Colon (tissue), 2 donors: Measurements from ENCODE around the gene PTPRM.
"Not testable (repeated sequence)": the region's sequence is repeated elsewhere in the genome, so short reads cannot be mapped to it uniquely, and the experiment has no call there.

Source experiments
- FAIRE-seq: peaks from 2 replicates; lab custom pipeline; 2012; peaks lifted over from hg19 to GRCh38; lab: Jason Lieb, UNC
- donor health status: control.
- donor health status: control.

The PTPRM gene

DNA sequence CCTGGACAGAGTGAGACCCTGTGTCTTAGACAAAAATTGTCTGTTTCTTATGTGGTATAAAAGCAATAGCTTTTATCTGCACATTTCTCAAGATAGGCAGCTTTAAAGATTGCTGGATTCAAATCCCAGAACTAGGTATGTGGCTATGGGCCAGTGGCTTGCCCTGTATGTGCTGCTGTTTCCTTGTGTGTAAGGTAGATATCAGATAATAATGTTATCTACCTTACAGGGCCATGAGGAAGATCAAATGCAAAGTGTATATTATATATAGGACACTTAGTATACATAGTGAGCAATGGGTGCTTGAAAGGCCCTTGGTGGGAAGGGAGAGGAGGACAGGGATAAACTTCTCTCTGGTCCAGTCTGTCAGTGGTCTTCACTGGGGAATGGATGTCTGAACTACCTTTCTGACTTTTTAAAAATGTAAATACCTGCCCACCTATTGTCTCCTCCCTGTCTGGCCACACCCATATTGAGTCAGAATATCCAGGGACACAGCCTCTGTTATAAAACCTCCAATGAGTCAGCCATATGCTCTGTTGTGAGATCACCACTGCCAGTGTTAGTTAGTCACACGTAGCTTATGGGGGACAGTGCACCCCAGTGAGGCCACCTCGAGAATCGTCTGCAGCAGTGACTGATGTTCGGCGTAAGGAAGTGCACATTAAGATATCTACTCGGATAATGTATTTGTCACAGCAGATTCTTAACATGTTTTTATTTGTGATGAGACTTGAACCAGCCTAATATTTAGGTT is 383.4 kb downstream of the PTPRM start:
- no peak for FAIRE-seq

DNA sequence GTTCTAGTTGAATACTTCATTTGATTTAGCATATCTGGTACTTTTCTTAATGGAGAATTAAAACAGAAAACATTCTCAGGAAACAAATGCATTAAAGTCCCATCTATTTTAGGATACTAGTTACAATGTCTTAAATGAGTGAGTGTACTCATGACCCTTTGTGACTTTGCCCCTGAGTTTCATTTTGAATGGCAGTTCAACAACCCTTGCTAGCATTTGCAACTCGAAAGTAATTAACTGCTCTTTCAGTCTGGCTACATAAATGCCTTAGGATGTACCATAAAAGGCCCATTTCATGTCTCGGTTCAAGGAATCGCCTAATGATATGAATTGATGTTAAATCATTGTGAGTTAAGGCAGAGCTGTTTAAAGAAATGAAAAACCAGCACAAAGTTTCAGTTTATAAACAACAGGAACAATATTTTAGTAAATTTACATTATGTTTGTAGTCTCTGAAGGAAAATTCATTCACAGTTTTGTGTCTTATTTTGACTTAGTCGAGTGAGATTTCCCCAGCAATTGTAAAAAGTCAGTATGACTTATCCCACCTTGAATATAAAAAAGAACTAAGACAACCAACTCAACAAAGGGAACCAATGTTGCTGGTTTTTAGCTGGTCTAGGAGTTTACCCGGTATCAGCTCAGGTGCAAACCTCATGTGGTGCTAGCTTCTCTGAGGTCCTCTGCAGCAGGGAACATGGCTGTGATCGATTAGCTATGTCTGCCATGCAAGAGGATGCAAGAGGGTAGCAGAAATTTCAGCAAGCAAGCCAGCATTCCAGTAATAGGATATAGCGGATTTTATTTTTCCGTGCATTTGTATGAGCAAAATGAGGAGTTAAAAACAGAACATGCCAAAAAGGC is 386.2 kb downstream of the PTPRM start:
- no peak for FAIRE-seq

DNA sequence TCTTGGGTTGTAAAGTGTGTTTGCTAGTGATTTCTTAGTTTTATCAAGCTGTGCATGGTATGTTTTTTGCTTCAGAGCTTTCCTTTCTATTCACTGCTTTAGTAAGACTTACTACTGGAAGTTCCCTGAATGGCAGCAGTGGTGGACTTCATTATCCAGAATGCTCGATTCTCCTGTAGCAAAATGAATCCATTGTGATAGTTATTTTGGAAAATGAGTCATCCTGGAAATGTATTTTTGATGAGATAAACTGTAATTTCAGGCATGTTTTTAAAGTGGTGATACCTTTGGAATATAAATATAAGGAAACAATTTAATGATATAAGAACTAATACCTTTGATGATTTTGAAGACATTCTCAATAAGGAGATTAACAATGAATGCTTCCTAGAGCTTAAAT is 387.1 kb downstream of the PTPRM start:
- no peak for FAIRE-seq

DNA sequence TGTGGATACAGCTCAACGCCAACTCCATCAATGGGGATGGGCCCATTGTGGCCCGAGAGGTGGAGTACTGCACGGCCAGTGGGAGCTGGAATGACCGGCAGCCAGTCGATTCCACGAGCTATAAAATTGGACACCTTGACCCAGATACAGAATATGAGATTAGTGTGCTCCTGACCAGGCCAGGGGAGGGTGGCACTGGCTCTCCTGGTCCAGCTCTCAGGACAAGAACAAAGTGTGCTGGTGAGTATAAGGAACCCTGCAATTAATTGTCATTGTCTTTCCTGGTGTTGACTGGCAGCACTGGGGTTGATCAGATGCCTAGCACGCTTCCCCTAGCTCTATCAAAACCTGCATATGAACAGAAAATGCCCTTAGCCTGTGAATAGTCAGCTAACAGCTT is 388.1 kb downstream of the PTPRM start:
- no peak for FAIRE-seq

DNA sequence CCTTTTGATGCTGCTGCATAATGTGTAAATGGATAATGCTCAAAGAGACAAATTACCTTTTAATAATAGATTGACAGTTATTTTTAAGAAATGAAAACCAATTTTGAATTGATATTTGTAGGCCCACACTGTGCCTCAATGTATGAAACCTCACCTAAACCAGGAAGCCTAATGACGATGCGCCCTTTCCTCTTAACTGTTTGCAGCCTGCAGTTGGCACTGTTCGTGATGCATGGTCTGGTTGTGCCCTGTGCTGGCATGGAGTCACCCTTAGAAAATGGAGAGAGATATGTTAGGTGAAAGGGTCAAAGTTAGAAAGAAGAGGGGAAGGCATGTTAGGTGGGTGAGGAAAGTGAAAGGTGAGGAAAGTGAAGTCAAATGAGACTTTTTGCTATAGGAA is 390.2 kb downstream of the PTPRM start:
- no peak for FAIRE-seq

DNA sequence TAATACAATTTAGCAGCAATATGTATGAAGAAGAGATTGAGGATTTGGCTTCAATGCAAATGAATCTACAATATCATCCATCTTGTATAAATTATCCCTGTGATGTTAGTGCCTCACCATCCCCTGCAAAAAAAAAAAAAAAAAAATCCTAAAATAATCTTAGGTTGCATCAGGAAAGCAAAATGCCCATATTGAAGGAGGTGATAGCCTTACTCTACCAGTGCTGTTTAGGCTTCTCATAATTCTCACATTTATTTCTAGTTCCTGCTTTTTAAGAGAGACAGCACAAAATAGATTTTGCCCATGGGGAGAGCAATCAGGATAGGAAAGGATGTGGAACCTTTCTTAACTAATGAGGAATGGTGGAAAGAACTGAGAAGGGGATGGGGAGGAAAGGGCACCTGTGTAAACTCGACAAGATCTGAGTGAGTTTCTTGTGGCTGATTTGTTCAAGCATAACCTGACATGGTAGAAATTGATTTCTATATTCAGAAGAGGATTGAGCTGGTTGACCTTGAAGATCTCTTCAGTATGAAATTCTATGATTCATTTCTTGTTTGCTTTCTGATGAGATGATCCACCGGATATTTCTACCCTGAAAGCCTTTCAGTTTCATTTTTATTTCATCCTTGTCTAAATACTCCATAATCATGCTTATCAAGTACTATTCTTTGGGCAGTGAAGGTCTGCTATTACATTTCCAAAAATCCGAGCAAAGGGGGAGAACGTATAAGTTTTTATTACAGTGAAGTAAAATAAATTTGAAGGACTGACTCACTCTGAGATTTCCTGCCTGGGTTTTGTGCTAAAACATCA is 391.2 kb downstream of the PTPRM start:
- no peak for FAIRE-seq

DNA sequence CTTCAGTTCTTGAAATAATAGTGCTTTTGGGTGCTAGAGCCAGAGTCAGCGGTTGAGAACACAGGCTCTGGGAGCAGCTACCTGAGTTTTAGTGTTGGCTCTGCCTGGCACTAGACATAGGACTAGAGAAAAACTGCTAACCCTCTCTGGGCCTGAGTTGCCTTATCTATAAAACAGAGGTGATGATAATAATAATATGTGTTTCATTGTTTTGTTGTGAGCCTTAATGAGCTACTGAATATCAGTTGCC is 391.7 kb downstream of the PTPRM start:
- no peak for FAIRE-seq

DNA sequence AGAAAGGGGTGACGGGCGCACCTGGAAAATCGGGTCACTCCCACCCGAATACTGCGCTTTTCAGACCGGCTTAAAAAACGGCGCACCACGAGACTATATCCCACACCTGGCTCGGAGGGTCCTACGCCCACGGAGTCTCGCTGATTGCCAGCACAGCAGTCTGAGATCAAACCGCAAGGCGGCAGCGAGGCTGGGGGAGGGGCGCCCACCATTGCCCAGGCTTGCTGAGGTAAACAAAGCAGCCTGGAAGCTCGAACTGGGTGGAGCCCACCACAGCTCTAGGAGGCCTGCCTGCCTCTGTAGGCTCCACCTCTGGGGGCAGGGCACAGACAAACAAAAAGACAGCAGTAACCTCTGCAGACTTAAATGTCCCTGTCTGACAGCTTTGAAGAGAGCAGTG is 399.6 kb downstream of the PTPRM start:
- not testable (repeated sequence) for FAIRE-seq

DNA sequence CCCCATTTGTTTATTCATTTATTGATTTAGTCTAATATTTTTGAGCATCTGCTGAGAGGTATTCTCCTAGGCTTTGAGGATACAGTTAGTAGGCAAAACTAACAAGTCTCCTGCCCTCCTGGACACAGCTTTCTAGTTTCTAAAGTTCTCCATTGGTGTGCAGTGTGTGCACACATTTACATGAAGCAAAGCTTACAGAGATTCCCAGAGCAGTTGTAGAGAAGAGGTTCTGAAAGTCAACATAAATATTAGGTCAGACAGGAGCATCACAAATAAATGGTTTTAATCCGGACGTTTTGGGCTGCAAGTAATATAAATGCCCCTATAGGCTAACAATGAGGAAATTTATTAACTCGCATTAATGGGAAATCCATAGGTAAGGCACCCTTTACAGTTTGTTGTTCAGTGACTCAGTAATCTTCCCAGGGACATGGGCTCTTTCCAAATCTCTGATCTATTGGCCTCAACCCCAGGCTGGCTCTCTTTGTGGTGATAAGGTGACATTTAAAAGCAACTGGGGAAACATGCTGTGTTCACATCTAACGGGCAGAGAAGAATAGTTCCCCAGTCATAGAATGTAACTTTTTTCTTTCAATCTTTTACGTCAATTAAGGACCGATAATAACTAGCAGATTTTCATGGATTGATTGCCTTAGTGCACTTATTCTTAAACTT is 407.2 kb downstream of the PTPRM start:
- FAIRE-seq: no peak

DNA sequence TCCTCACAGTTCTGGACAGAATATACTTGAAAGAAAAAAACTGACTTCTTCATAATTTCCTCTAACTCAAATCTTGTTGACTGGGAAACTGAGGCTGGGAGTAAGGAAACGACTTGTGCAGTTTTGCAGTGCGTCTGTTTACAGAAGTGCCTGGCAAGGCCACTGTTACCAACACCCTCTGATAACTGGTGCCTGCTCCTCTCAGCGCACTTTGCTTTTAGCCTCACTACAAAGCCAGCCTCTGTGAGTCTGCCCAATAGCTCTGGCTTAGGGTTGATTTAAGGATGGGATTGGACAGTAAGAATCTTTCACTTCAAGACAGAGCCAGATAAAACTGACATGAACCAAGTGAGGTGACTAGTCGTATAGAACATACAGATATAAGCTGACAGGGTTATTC is 410.8 kb downstream of the PTPRM start:
- FAIRE-seq: no peak

DNA sequence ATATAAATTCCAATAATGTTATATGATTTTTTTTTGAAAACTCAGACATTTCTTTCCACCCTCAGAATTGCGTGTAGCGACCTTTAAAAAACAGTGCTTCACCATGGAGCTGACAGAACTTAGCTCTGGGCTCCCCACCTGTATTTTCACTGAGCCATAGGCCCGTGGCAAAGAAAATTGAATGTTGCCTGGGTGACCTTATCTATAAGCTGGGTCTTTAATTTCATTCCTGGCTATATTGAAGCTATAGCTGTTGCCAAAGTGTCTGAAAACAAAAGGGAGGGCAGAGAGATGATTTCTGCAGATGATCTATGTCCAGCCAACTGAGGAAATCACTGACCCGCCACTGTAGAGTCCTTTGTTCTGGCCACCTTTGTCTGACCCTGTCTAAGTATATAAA is 411.7 kb downstream of the PTPRM start:
- no peak for FAIRE-seq

DNA sequence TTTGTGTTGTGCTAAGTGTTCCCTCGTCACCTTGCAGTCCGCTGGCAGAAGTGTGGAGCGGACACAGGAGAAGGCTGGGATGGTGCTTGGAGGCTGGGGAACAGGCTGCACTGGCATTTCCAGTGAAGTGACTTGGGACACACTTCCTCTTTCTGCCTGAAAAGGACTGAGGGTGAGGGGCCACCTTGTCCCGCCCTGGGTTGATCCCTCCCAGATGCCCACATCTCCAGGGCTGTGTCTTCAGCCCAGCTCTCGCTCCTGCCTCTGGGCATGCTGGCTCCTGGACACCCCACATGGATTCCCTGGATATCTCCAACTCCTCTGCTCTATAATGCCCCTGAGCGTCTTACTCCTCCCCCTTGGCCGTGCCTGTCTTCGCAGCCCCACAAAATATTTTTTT is 412.6 kb downstream of the PTPRM start:
- FAIRE-seq: no peak

DNA sequence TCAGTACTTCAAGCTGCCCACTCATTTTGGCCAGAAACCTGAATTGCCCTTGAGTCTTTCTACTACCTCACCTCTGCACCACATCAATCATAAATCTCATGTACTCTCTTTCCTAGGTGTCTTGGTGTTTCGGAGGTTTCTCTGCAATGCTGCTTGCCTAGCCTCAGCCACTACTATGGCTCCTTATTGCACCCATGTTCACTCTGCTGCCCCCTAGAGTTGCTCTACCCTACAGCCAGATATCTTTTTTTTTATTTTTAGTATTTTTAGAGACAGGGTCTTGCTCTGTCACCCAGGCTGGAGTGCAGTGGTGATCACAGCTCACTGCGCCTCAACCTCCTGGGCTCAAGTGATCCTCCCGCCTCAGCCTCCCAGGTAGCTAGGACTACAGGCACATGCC is 413.0 kb downstream of the PTPRM start:
- FAIRE-seq: no peak

DNA sequence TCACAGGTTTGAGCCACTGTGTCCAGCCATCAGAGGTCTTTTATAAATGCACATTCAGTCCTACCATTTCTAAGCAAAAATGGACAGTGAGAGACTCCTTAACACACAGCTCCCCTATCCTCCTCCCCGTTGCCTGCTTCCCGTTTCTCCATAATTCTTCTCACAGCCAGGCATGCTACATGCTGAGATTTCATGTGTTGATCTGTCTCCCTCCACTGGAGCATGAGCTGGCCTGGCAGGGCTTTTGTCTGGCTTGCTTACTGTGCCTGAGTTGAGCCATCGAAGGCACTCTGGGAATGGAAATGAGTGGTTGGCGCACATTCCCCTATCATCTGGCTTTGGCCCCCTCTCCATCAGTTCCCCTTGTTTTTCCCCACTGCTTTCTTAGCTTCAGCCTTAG is 413.5 kb downstream of the PTPRM start:
- no peak for FAIRE-seq

DNA sequence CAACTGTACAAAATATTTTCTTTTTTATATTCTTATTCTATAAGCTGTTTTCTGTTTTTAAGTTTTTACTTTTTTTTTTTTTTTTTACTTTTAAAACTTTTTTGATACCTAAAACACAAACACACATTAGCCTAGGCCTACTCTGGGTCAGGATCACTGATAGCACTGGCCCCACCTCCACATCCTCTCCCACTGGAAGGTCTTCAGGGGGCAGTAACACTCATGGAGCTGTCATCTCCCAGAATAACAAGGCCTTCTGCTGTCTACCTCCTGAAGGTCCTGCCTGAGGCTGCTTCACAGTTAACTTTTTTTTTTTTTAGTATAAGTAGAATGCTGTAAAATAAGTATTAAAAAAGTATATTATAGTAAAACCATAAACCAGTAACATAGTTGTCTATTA is 415.1 kb downstream of the PTPRM start:
- no peak for FAIRE-seq

DNA sequence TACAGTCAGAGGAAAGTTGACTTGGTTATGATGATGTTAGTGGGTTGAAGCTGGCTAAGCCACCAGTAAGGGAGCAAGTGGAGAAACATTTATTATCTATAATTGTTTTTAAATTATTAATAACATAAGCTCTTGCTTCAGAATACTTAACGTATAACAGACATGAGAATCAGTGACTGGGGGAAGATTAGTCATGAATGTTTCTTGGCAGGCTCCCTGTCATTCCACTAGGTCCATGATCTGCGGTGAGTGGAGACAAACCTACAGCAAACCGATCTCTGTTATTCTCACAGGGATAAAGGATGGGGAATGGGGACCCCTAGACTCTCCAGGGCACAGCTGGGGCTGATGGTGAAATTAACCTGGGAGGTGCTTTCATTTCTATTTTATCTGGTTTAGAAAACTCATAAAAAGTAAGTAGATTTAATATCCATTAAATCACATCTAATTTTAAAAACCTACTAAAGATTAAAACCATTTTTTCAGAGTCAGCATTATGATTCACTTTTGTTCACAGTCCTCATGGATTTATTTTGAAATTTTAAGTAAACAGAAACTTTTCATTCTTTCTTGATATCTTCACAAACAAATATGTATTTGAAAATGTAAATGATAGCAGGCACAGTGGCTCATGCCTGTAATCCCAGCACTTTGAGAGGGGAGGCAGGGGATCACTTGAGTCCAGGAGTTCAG is 420.3 kb downstream of the PTPRM start:
- FAIRE-seq: no peak

DNA sequence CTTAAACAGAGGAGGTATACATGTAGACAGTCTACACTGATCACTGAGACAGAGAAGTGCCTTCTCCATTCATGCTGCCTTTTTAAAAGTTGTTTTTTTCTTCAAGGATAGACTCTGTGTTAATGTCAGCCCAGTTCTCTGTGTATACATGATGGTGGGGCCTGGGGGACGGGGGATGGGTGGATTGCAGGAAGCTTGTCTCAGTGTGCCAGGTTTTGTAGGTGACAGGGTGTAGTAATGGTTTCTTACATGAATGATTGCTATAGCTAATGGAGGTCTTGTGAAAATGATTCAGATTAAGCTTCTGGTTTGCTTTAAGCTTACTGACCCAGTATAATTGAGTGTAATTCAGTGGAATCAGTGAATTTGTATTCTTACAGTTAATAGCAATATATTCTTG is 423.6 kb downstream of the PTPRM start:
- no peak for FAIRE-seq

DNA sequence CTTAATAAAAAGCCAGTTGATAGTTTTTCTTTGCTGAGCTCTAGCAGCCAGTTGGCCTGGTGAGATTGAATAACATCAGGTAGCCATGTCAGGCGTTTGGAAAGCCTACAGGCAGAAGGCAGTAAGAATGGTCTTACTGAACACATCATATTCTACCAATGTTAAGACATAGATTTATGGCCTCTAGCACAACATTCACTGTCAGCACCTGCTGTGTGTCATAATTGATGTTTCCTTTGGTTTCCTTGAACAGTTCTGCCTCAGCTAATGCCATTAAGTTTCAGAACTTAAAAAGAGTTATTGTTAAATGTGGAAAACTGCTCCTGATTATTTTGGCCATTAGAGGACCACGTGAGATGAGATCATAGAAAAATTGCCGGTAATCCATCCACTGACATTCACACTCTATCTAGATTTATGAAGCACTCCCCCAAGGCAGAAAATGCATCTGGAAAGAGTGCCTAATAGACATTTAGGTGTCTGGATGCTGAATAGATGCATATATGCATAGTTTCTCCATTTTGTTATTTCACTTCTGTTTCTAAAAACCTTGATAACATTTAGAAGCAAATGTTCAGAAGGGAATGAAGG is 434.7 kb downstream of the PTPRM start:
- FAIRE-seq: no peak

DNA sequence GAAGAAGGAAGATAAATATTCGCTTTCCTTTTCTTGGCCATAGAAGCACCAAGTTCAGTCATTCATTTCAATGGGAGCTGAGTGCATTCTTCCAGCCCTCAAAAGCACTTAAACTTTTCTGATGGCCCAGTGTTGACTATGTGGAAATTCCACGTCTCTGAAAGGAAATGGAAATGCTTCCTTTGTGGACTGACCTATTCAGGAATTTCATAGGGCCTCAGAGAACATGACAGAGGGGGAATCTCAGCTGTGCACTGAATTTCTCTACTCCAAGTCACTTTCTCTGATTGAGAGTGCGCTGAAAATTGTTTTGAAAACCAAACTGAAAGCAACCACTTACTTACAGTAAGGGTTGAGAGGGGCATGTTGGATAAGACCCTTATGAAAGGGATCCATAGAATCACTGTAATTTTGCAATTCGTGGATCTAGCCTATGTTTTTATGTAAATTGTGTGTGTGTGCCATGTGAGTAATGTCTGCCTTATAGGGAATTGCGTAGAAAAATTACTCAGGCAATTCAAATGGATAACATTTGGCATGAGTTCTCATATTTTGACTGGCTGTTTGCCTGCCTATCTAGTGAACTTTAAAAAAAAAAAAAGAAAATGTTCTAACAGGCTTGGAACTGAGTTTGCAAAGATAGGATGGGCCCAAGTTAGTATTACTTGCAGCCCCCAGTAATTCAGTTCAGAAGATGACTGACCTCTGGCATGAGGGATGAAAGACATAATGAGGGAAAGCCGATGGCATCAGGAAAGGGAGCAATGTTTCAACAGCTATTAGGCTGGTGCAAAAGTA is 437.0 kb downstream of the PTPRM start:
- FAIRE-seq: no peak

DNA sequence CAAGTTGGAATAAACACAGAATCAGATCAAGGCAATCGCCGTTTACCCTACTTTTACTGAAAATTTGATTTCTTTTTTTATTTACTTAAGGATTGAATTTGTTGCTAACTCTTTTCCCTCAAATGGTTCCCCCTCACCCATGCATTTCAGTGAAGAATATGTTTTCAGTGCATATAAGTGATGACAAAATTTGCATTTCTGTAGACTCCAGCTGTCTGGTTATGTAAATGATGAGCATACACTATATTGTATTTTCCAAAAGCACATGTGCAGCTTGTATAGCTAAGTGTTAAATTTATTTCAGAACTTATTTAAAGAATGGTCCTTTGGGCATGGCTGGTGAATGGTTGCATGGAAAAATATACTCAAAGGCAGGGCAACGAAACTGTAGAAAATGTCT is 437.7 kb downstream of the PTPRM start:
- no peak for FAIRE-seq
